ENCODE data around the gene KBTBD3.

Gene KBTBD3

GRCh38 chr11:106021967-106022794 is 55.0 kb downstream of the KBTBD3 start, which contains the start of gene MSANTD4:
Gene MSANTD4 (minus strand): TSS chr11:106022240. CDS start chr11:106010917, 11,323 bp downstream.
- Histone ChIP-seq H3K27me3 (ENCODE audit: low read length) (no peaks in the 10 kb centered on the region), H3K9me2 (replicated peaks; ENCODE audit: insufficient read depth, low read length) (no peaks in the 10 kb centered on the region), H3K36me3 (ENCODE audit: low read length) (peaks cover 4% of the 10 kb centered on the region; the same call in 1 of the 2 replicates), H2AFZ (ENCODE audit: low read depth, low read length, severe bottlenecking) (peak within 1 kb of the TSS; percentile 93), H4K20me1 (ENCODE audit: low read depth, low read length) (no peaks in the 10 kb centered on the region), H3K4me3 (ENCODE audit: insufficient read depth, low read length, poor library complexity, severe bottlenecking) (peak within 1 kb of the TSS; percentile 81), H3K27ac (ENCODE audit: low read depth, low read length) (peak within 1 kb of the TSS; percentile 53), H3F3A (ENCODE audit: insufficient read depth) (peaks cover 16% of the 10 kb centered on the region), H3K79me2 (ENCODE audit: insufficient read depth, low read length) (peaks cover 47% of the 10 kb centered on the region), H3K4me2 (ENCODE audit: low read depth, low read length, poor library complexity, severe bottlenecking) (peak within 1 kb of the TSS; percentile 70), H3K9me3 (ENCODE audit: insufficient read depth, low read length) (no peaks in the 10 kb centered on the region), H3K9ac (ENCODE audit: low read length) (peak within 1 kb of the TSS; percentile 84)
- TF ChIP-seq CTCF (IDR thresholded peaks at IDR 0.05; ENCODE audit: insufficient read depth, low read length, poor library complexity, severe bottlenecking) (no peak), EZH2phosphoT487 (conservative IDR thresholded peaks at IDR 0.05; ENCODE audit: low read length) (no peak)

GRCh38 chr11:106021181-106021966 is 55.8 kb downstream of the KBTBD3 start:
- peak overlapping the region; percentile 70 for H3K4me2 ChIP-seq (ENCODE audit: low read depth, low read length, poor library complexity, severe bottlenecking)
- peak overlapping the region; percentile 30 for H3K27ac ChIP-seq (ENCODE audit: low read depth, low read length)
- H3K27me3 ChIP-seq (ENCODE audit: low read length), result no peaks in the 10 kb centered on the region
- peak overlapping the region; percentile 84 for H3K9ac ChIP-seq (ENCODE audit: low read length)
- peaks cover 6% of the 10 kb centered on the region; the same call in 1 of the 2 replicates for H3K36me3 ChIP-seq (ENCODE audit: low read length)
- peak overlapping the region; percentile 81 for H3K4me3 ChIP-seq (ENCODE audit: insufficient read depth, low read length, poor library complexity, severe bottlenecking)
- peak overlapping the region; percentile 55 for H2AFZ ChIP-seq (ENCODE audit: low read depth, low read length, severe bottlenecking)
- no peaks in the 10 kb centered on the region for H3K9me3 ChIP-seq (ENCODE audit: insufficient read depth, low read length)
- no peaks in the 10 kb centered on the region for H3K9me2 ChIP-seq (replicated peaks; ENCODE audit: insufficient read depth, low read length)
- H3K79me2 ChIP-seq (ENCODE audit: insufficient read depth, low read length), result peaks cover 55% of the 10 kb centered on the region
- H3F3A ChIP-seq (ENCODE audit: insufficient read depth), result peaks cover 16% of the 10 kb centered on the region
- no peaks in the 10 kb centered on the region for H4K20me1 ChIP-seq (ENCODE audit: low read depth, low read length)
- no peak for TF ChIP-seq EZH2phosphoT487 (conservative IDR thresholded peaks at IDR 0.05; ENCODE audit: low read length)
- TF ChIP-seq CTCF (IDR thresholded peaks at IDR 0.05; ENCODE audit: insufficient read depth, low read length, poor library complexity, severe bottlenecking), result no peak

DNA sequence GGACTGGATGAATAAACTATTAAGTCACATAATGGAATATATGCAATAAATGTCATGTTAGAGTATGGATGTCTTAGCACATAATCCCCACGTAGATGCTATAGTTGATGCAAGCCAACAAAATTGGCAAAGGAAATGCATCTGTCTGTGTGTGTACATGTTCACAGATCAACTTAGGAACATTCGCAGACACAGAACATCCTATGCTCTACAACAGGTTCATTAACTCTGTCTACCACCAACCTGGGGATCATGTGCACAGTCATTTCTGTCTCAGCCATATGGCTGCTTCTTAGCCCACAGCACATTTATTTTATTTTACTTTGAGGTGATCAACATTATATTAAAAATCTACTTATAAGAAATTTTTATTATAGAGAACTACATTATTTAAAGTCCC is 60.1 kb downstream of the KBTBD3 start:
- H4K20me1 ChIP-seq (ENCODE audit: low read depth, low read length), result 0 out of 2 replicates have a peak, but pooled peaks cover 4% of the 10 kb centered on the region
- no peaks in the 10 kb centered on the region for H3F3A ChIP-seq (ENCODE audit: insufficient read depth)
- H3K9ac ChIP-seq (ENCODE audit: low read length), result no peak overlapping the region
- no peak for TF ChIP-seq CTCF (IDR thresholded peaks at IDR 0.05; ENCODE audit: insufficient read depth, low read length, poor library complexity, severe bottlenecking)
- TF ChIP-seq EZH2phosphoT487 (conservative IDR thresholded peaks at IDR 0.05; ENCODE audit: low read length), result no peak
- H3K79me2 ChIP-seq (ENCODE audit: insufficient read depth, low read length), result peaks cover 98% of the 10 kb centered on the region
- no peaks in the 10 kb centered on the region for H3K27me3 ChIP-seq (ENCODE audit: low read length)
- H3K9me3 ChIP-seq (ENCODE audit: insufficient read depth, low read length), result no peaks in the 10 kb centered on the region
- H3K4me3 ChIP-seq (ENCODE audit: insufficient read depth, low read length, poor library complexity, severe bottlenecking), result no peak overlapping the region
- peaks cover 11% of the 10 kb centered on the region; the same call in 1 of the 2 replicates for H3K36me3 ChIP-seq (ENCODE audit: low read length)
- no peak overlapping the region for H2AFZ ChIP-seq (ENCODE audit: low read depth, low read length, severe bottlenecking)
- no peak overlapping the region for H3K27ac ChIP-seq (ENCODE audit: low read depth, low read length)
- peak overlapping the region; percentile 13 for H3K4me2 ChIP-seq (ENCODE audit: low read depth, low read length, poor library complexity, severe bottlenecking)
- no peaks in the 10 kb centered on the region for H3K9me2 ChIP-seq (replicated peaks; ENCODE audit: insufficient read depth, low read length)
